ENCODE results near the gene CCDC136. TPM values are rescaled to one million over a fixed set of nuclear protein-coding genes. Genes with fewer than 3 reads are reported as not detected.

CCDC136 gene
- total RNA-seq, 4 donors from 2014 or later = 0.35 to 35.5 (median 6.1) TPM

DNA sequence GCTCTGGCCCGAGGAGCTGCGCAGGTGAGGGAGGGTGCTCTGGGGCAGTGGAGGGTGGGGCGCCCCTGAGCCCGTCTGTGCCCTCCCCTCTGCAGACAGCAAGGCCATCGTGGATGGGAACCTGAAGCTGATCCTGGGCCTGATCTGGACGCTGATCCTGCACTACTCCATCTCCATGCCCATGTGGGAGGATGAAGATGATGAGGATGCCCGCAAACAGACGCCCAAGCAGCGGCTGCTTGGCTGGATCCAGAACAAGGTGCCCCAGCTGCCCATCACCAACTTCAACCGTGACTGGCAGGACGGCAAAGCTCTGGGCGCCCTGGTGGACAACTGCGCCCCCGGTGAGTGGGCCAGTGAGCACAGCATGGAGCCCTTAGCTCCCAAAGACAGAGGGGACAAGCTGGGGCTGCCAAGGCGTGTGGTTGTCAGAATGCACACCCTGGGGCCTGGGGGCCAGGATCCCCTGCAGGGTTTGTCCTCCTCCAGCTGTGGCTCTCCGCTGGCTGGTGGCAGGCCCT, 43.5 kb downstream of the CCDC136 start:
- TF ChIP-seq, protein P1, sequence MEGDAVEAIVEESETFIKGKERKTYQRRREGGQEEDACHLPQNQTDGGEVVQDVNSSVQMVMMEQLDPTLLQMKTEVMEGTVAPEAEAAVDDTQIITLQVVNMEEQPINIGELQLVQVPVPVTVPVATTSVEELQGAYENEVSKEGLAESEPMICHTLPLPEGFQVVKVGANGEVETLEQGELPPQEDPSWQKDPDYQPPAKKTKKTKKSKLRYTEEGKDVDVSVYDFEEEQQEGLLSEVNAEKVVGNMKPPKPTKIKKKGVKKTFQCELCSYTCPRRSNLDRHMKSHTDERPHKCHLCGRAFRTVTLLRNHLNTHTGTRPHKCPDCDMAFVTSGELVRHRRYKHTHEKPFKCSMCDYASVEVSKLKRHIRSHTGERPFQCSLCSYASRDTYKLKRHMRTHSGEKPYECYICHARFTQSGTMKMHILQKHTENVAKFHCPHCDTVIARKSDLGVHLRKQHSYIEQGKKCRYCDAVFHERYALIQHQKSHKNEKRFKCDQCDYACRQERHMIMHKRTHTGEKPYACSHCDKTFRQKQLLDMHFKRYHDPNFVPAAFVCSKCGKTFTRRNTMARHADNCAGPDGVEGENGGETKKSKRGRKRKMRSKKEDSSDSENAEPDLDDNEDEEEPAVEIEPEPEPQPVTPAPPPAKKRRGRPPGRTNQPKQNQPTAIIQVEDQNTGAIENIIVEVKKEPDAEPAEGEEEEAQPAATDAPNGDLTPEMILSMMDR (IDR thresholded peaks at IDR 0.05) = no peak
- TF ChIP-seq POLR2A (IDR thresholded peaks at IDR 0.05) = no peak
- Histone ChIP-seq H3K27ac (peak overlapping the region in 1 of 4 donors; percentile 26), H3K4me3 (no peak overlapping the region), H3K27me3 (peaks cover 0 to 7% of the 10 kb centered on the region in 2 donors), H3K9me3 (no peaks in the 10 kb centered on the region), H3K36me3 (peaks cover 0 to 27% (median 0%) of the 10 kb centered on the region in 3 donors), H3K4me1 (peaks cover 0 to 16% (median 13%) of the 10 kb centered on the region in 4 donors)
- DNase-seq = no peak

DNA sequence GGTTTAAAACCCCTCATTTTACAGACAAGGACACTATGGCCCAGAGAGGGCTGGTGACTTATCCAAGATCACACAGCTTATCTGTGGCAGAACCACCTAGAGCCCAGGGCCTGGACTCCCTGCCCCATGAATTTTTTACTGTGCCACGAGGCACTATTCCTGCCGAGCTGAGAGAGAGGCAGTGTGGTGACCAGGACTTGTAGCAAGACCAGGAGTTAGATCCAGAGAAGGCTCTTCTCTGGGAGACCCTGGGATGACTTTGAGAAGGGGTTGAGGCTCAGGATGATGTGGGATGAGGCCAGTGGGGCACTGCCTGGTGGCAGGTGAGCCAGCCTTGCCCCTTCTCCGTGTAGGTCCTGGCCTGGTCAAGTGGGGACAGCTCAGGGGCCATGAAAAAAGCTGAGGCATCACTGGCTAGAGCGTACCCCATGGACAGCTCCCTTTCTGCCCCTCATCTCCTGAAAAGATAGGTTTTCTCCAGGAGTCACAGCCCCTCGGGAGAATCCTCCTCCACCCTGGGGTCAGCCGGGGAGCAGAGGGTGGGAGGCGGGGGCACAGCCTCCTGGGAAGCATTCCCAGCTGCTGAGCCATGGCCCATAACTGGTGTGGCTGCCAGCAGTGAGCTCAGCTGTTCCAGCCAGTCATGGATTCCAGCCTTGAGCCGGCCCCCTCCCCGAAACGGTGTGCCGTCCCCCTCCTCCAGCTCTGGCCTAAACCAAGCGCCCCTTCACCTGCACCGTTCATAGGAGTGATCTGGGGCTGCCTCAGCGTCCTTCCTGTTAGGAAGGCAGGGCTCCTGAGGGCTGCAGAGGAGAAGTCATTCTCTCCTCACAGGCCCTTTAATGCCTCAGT, 44.2 kb downstream of the CCDC136 start:
- H3K27ac ChIP-seq = peak overlapping the region in 1 of 4 donors; percentile 62
- TF ChIP-seq, protein P1 (IDR thresholded peaks at IDR 0.05) = no peak
- TF ChIP-seq POLR2A (IDR thresholded peaks at IDR 0.05) = no peak
- no peaks in the 10 kb centered on the region for H3K9me3 ChIP-seq
- no peak overlapping the region for H3K4me3 ChIP-seq
- no peaks in the 10 kb centered on the region for H3K27me3 ChIP-seq
- peaks cover 0 to 27% (median 0%) of the 10 kb centered on the region in 3 donors for H3K36me3 ChIP-seq
- DNase-seq = no peak
- peaks cover 0 to 8% (median 7%) of the 10 kb centered on the region in 4 donors for H3K4me1 ChIP-seq

DNA sequence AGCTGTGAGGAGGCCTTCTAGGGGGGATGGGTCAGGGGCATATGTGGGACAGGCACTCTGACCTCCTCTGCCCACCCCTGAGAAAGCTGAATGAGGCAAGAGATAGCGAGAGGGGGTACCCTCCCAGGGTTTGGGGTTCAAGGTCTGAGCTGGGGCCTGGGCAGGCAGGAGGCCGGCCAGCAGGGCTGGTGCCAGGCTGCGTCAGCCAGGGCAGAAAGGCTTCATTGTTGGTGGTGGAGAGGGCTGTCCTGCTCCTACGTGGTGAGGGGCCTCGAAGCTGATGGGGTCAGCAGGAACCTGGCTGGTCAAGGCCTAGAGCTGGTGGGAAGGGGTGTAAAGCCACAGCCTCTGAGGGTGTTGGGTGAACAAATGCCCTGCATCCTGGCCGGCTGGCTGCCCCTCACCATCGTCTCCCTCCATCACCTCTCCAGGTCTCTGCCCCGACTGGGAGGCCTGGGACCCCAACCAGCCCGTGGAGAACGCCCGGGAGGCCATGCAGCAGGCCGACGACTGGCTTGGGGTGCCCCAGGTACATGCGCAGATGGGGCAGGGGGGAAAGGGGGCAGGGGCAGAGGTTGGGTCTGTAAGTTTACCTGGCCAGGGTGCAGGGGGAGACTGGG, 45.1 kb downstream of the CCDC136 start:
- no peaks in the 10 kb centered on the region for H3K9me3 ChIP-seq
- H3K27me3 ChIP-seq = no peaks in the 10 kb centered on the region
- H3K36me3 ChIP-seq = peaks cover 0 to 27% (median 0%) of the 10 kb centered on the region in 3 donors
- DNase-seq = no peak
- H3K4me3 ChIP-seq = no peak overlapping the region
- no peak for TF ChIP-seq POLR2A (IDR thresholded peaks at IDR 0.05)
- TF ChIP-seq, protein P1 (IDR thresholded peaks at IDR 0.05) = no peak
- H3K4me1 ChIP-seq = peaks cover 0 to under 1% (median 0%) of the 10 kb centered on the region in 4 donors
- peak overlapping the region in 1 of 4 donors; percentile 62 for H3K27ac ChIP-seq

DNA sequence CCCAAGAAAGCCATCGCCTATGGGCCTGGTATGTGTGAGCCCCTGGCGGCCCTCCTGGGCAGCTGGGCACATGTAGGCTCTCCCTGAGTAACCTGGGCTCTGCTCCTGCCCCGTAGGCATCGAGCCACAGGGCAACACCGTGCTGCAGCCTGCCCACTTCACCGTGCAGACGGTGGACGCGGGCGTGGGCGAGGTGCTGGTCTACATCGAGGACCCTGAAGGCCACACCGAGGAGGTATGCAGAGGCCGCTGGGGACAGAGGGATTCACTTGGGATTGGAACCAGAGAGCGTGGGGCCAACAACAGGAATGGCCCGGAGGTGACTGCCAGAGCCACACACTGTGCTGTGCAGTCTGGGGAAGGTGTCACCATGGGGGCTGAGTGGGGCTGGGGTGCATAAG, 45.8 kb downstream of the CCDC136 start:
- no peak overlapping the region for H3K4me3 ChIP-seq
- no peak for DNase-seq
- no peaks in the 10 kb centered on the region for H3K27me3 ChIP-seq
- H3K9me3 ChIP-seq = no peaks in the 10 kb centered on the region
- H3K36me3 ChIP-seq = peaks cover 0 to 27% (median 0%) of the 10 kb centered on the region in 3 donors
- H3K4me1 ChIP-seq = no peaks in the 10 kb centered on the region
- no peak overlapping the region for H3K27ac ChIP-seq
- TF ChIP-seq, protein P1 (IDR thresholded peaks at IDR 0.05) = no peak
- TF ChIP-seq POLR2A (IDR thresholded peaks at IDR 0.05) = no peak

DNA sequence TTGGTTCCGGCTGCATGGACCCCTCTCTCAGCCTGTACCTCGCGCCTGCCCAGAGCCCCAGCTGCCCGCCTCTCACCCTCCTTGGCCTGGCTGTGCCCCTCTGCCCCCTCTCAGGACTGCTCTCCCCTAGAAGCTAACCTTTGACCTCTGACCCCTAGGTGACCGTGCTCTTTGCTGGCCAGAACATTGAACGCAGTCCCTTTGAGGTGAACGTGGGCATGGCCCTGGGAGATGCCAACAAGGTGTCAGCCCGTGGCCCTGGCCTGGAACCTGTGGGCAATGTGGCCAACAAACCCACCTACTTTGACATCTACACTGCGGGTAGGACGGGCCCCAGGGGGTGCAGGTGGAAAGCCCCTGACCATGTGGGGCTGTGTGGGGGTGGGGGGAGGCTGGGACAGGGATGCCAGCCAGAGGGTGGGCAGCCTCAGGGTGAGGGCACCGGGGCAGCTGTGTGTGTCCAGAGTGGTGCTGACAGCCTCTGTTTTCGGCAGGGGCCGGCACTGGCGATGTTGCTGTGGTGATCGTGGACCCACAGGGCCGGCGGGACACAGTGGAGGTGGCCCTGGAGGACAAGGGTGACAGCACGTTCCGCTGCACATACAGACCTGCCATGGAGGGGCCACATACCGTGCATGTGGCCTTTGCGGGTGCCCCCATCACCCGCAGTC, 46.5 kb downstream of the CCDC136 start:
- Histone ChIP-seq H3K27me3 (no peaks in the 10 kb centered on the region), H3K27ac (no peak overlapping the region), H3K4me1 (no peaks in the 10 kb centered on the region), H3K9me3 (no peaks in the 10 kb centered on the region), H3K36me3 (peaks cover 0 to 27% (median 0%) of the 10 kb centered on the region in 3 donors), H3K4me3 (no peak overlapping the region)
- TF ChIP-seq, protein P1 (IDR thresholded peaks at IDR 0.05) = no peak
- TF ChIP-seq POLR2A (IDR thresholded peaks at IDR 0.05) = no peak
- DNase-seq = no peak
